GM21381 (cell line): ENCODE measurements around the gene TMPRSS9.

Source experiments
- ATAC-seq: cut with Tn5 transposase; IDR thresholded peaks from one replicate; pipeline ENCODE4 v1.9.1; 2021; ENCODE audit warnings: mild to moderate bottlenecking, moderate library complexity; ENCODE audit not compliant: unreplicated experiment

Gene TMPRSS9

DNA sequence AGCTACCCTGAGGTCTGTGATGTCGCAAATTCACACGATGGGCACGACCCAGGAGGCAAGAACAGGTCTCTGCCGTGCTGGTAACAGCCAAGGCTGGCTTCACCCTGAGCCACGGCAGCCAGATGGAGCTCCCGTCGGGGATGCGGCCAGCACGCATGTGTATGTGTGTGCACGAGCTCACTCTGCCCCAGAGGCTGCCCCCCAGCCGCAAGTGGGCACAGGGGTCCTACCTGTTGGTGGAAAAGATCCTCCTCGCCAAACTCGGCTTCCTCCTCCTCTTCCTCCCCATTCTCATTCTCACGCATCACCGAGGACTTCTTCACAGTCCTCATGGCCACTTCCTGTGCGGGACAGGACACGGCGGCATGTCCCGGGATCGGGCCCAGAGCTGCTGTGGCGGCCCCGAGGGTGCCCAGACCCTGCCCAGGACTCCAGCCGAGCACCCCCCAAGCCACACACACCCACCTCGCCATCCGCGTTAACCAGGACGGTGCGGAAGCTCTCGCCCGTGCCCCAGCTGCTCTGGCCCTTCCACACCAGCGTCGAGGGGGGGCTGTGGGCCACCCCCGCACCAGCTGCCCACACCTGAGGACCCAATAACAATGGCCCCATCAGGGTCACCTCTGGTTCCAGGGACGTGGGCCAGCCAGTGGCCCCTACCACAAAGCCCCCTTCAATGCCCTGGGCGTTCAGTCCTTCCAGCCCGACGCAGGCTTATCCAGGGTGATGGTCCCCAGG lies 71.4 kb downstream of the TMPRSS9 start:
- ATAC-seq: no peak

- no peak for ATAC-seq
Observed at GRCh38 chr19:2432131-2432848, 72.2 kb downstream of the TMPRSS9 start.

DNA sequence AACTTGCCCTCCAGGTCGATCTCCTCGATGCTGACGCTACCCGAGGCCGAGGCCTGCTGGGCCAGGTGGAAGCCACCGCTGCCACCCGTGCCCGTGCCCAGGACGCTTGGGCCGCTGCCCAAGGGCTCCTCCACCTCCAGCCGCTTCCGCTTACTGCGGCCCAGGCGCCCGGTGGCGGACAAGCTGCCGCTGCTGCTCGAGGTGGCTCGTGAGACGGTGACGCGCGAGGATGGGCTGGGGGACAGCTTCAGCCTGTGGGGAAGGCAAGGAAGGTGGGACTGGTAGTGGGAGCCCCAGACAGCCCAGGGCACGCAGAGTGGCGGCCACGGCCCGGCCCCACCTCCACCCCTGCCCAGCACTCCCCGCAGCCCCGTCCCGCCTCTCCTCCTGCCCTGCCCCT lies 73.8 kb downstream of the TMPRSS9 start:
- no peak for ATAC-seq

- ATAC-seq: no peak
Observed at GRCh38 chr19:2434267-2434666, 74.2 kb downstream of the TMPRSS9 start.

- ATAC-seq: no peak
Observed at GRCh38 chr19:2434721-2435265, 74.7 kb downstream of the TMPRSS9 start.

DNA sequence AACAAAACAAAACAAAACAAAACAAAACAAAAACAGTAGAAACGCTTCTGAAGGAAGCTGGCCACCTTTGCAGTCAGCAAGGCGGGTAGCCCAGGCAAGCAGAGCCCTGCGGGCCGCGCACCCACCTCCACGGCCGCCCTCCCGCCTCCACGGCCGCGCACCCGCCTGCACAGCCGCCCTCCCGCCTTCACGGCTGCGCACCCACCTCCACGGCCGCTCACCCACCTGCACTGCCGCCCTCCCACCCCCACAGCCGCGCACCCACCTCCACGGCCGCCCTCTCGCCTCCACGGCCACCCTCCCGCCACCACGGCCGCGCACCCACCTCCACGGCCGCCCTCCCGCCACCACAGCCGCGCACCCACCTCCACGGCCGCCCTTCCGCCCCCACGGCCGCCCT lies 76.3 kb downstream of the TMPRSS9 start:
- ATAC-seq: no peak

DNA sequence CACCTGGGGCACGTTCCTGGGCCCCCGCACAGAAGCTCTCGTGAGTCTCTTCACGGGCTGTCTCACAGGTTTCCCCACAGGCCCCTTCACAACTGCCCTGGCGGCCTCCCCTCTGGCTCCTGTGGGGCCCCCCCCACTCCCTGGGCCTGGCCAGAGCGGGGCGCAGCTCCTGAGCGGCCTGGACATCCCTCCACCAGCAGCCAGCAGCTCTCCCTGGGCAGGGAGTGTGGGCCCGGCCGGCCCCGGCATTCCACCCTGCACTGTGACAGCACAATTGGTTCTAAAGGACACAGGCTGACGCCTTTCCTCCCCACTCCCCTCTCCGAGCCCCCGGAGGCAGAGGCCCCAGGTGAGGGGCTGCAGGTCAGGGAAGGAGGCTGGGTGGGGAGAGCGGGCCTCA lies 76.9 kb downstream of the TMPRSS9 start:
- no peak for ATAC-seq

DNA sequence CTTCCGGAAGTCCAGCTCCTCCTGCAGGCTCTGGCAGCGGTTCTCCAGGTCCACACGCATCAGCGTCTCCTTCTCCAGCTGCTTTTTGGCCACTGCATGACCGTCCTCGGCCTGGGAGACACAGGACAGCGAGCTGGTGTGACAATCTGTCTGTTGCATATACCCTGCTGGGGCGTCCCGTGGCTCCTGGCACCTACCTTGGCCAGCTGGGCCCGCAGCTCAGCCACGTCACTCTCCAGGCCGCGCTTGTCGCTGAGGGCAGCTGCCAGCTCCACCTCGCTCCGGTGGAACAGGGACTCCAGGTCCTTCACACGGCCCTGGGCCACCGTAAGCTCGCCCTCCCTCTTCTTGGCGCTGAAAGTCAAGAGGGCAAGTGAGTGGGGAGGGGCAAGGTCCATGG lies 78.1 kb downstream of the TMPRSS9 start:
- no peak for ATAC-seq

DNA sequence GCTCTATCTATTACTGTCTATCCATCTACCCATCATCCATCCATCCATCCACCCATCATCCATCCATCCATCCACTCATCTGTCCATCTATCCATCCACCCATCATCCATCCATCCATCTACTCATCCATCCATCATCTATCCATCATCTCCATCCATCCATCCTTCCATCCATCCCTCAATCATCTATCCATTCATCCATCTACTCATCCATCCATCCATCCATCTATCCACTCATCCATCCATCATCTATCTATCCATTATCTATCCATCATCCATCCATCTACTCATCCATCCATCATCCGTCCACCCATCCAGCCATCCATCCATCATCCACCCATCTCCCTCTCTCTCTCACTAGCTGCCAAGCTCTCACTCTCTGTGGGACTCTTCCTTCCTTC lies 80.5 kb downstream of the TMPRSS9 start:
- ATAC-seq: no peak

DNA sequence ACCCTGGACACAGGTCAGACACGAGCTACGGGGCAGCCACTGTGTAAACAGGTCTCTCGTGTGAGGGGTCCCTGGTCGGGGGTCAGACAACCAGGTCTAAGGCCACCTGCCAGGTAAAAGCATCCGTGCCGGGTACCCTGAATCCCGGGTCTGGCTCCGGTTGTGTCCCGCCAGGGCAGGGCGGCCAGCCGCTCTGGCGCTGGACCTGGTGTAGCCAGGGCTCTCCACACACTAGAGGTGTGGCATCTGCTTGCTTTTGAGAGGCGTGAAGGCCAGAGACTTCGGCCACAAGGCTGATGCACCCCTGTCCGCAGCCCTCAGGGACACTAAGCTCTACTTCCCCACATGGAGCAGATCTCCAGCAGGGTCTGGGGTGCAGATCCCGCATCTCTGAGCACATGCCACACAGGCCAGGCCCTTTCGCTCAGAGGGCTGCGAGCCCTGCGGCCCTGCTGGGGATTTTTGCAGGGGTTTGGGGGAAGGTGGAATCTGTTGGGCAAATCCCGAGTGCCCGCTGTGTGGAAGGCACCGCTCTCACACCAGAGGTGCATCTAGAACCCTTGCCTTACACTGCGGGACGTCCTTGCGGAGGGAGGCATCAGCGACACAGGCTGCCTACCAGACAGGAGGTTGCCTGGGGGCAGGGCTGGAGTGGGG lies 81.2 kb downstream of the TMPRSS9 start:
- ATAC-seq: no peak

DNA sequence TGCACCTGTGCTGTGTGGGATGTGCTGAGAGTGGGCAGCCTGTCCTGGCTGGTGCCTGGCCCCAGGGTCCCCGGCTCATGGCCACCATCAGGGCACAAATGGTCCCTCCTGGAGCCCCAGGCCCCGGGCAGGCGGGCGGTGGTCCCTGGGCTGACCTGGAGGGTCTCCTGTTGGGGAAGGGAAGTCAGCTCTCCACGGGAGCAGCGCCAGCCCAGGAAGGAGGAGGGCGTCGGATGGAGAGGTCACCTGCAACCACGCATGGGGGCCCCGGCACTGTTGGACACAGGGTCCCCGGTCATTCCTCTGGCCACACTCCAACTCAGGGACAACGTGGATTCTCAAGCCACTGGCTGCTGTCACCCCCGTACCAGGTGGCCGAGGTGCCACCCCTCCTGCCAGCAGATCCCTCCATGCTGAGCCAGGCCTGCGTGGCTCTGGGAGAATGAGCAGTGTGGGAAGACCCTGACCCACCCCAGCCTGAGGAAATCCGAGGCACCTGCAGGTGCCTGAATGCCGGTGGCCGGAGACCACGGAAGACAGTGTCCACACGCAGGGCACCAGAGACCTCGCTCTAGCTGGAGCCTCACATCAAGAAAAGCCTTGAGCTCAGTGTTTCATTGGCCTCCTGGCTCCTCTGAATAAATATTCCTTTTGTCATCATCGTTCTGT lies 83.2 kb downstream of the TMPRSS9 start:
- no peak for ATAC-seq

DNA sequence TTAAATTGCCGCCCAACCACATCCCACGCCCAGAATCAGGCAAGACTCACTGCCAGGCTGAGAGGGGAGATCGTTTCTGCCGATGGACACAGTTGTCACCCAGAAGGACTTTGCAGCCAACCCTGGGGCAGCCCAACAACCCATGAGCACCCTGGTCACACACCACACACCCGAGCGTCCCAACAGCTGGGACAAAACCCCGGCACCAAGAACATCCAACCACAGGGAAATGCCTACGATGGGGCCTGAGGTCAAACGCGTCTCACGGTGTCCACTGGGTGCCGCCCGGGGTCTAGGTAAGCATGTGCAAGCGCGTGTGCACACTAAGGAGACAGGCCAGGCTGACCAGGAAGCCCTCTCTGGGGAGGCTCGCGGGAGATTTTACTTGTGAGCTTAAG lies 83.7 kb downstream of the TMPRSS9 start:
- no peak for ATAC-seq

- ATAC-seq: no peak
Observed at GRCh38 chr19:2444251-2445002, 84.4 kb downstream of the TMPRSS9 start.

DNA sequence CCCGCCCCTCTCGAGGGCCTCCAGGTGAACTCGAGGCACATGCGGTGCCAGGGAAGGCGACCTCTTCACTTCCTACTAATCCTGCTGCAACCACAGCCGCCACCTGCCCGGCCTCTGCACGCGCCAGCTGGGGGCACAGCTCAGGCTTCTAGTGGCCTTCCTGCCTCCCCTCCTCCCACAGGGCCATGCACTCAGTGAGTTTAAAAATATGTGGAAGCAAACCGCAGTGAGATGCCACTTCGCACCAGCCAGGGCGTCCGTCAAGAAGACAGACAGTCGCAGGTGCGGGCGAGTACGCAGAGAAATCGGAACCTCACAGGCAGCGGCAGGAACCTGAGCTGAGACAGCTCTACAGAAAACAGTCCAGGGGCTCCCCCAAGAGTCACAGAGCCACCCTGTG lies 86.3 kb downstream of the TMPRSS9 start:
- no peak for ATAC-seq

- ATAC-seq: no peak
Observed at GRCh38 chr19:2449019-2449418, 89.0 kb downstream of the TMPRSS9 start.

- ATAC-seq: no peak
Observed at GRCh38 chr19:2451138-2451537, 91.1 kb downstream of the TMPRSS9 start.

DNA sequence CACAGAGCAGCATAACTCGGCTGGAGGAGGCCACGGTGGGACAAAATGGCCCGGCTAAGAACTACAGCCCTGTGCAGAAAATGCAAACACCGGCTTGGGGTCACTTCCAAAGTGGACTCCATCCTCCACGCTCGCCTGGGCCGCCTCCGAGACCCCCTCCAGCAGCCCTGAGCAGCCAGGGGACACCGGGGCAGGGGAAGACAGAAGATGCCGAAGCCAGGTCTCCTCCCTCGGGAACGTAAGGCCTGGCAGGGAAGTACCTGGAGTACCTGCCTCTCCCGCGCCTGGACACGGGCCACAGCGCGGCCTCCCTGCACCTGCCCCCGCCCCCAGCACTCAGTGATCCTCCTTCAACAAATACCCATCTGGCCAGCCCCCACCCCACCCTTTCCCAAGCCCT lies 91.7 kb downstream of the TMPRSS9 start:
- no peak for ATAC-seq

DNA sequence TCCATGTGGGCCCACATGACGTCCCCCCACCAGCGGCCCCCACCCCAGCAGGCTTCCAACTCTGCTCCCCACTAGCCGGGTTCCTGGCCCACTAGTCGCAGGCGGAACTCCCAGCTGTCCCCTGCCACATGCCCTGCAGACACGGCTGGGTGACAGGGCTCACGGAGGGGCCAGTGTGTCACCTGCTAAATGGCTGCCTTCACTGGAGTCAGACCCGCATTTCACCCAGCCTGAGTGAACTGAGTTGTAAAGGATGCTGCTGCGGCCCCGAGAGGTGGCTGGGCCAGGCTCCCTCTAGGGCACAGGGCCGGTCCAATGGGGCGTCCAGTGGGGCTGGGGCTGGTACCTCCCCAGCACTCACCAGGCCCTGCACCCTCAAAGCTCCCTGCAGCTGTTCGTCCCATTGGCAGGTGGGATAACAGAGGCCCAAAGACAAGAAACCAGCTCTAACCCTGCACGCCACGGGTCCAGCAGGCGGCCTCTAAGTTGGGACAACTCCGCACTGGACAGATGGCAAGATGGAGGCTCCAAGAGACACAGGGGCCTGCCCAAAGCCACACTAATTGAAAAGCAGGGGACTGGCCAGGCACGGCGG lies 93.5 kb downstream of the TMPRSS9 start:
- ATAC-seq: no peak

- no peak for ATAC-seq
Observed at GRCh38 chr19:2454199-2454961, 94.3 kb downstream of the TMPRSS9 start.
